Left lung (tissue), 10 donors: Measurements from ENCODE around the gene ARHGEF17. TPM values are rescaled to one million over a fixed set of nuclear protein-coding genes. Genes with fewer than 3 reads are reported as not detected.

Experiments
- ATAC-seq: fragments of 200-7000 bp; cut with Tn5 transposase; one replicate; pipeline ENCODE4 v1.9.1; 2020; ENCODE audit warnings: moderate library complexity
- DNase-seq, 4 donors: peaks; one replicate each; pipeline ENCODE4 v3.0.0-alpha.2; 2013 to 2020
- H3K27ac ChIP-seq, 2 donors: fragments of 200-600 bp; sonication (generic) in 1 of 2; one replicate each; pipeline versions ENCODE4 v1.5.0 to v1.8.0; 2020 to 2021
- H3K27me3 ChIP-seq, 2 donors: fragments of 200-600 bp; sonication (generic) in 1 of 2; one replicate each; pipeline versions ENCODE4 v1.5.0 to v1.8.0; 2020 to 2021
- H3K36me3 ChIP-seq, 2 donors: fragments of 200-600 bp; sonication (generic) in 1 of 2; one replicate each; pipeline versions ENCODE4 v1.5.0 to v1.8.0; 2020 to 2021
- H3K4me1 ChIP-seq, 2 donors: fragments of 200-600 bp; one replicate each; pipeline ENCODE4 v1.8.0; 2021
- H3K4me3 ChIP-seq, 2 donors: fragments of 200-600 bp; sonication (generic) in 1 of 2; one replicate each; pipeline versions ENCODE4 v1.5.0 to v1.8.0; 2020 to 2021; ENCODE audit warnings: mild to moderate bottlenecking in 1 of 2
- H3K9me3 ChIP-seq, 2 donors: fragments of 200-600 bp; sonication (generic) in 1 of 2; one replicate each; pipeline versions ENCODE4 v1.5.0 to v1.8.0; 2020 to 2021
- intact Hi-C, 2 donors: fragments of 100-400 bp; cut with DNase I; formaldehyde crosslinking; loops; one replicate each; pipeline versions ENCODE4 v1.11.2 to v1.14.2; 2022
- polyA plus RNA-seq, 6 donors: library from polyadenylated mRNA; unstranded; fragments of 120-200 nt; gene quantifications; one replicate each; pipeline ENCODE4 v1.2.1, GENCODE V29; 2013; ENCODE audit not compliant: insufficient read length in 6 of 6
- total RNA-seq, 2 donors: library from RNA; stranded (reverse); fragmentation: NEBNext Ultra II Directional; extraction: Animal tissue kit (Norgen Biotek cat#: 25700); gene quantifications; one replicate each; pipeline ENCODE4 v1.2.1, GENCODE V29; 2021
- TF ChIP-seq, protein P1 (sequence below), 2 donors: fragments of 200-600 bp; sonication (generic) in 1 of 2; IDR thresholded peaks; one replicate each; pipeline versions ENCODE4 v1.5.0 to v1.8.0; 2021; ENCODE audit warnings: antibody characterized with exemption in 2 of 2
- donor health status: DM: no; HTN: yes; CAD: no.
- donor health status: DM: no; HTN: no; CAD: no.

The ARHGEF17 gene
- total and polyA plus RNA-seq, 8 donors: 56.3 to 95.8 (median 82.8) TPM

DNA sequence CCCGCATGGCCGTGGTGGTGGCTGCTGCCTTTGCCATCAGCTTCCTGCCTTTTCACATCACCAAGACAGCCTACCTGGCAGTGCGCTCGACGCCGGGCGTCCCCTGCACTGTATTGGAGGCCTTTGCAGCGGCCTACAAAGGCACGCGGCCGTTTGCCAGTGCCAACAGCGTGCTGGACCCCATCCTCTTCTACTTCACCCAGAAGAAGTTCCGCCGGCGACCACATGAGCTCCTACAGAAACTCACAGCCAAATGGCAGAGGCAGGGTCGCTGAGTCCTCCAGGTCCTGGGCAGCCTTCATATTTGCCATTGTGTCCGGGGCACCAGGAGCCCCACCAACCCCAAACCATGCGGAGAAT is 10.9 kb upstream of the ARHGEF17 start:
- ATAC-seq (no peak), DNase-seq (no peak)
- no peak overlapping the region for H3K27ac ChIP-seq
- H3K9me3 ChIP-seq: no peaks in the 10 kb centered on the region
- peaks cover 0 to 25% of the 10 kb centered on the region in 2 donors for H3K4me1 ChIP-seq
- TF ChIP-seq, protein P1, sequence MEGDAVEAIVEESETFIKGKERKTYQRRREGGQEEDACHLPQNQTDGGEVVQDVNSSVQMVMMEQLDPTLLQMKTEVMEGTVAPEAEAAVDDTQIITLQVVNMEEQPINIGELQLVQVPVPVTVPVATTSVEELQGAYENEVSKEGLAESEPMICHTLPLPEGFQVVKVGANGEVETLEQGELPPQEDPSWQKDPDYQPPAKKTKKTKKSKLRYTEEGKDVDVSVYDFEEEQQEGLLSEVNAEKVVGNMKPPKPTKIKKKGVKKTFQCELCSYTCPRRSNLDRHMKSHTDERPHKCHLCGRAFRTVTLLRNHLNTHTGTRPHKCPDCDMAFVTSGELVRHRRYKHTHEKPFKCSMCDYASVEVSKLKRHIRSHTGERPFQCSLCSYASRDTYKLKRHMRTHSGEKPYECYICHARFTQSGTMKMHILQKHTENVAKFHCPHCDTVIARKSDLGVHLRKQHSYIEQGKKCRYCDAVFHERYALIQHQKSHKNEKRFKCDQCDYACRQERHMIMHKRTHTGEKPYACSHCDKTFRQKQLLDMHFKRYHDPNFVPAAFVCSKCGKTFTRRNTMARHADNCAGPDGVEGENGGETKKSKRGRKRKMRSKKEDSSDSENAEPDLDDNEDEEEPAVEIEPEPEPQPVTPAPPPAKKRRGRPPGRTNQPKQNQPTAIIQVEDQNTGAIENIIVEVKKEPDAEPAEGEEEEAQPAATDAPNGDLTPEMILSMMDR (IDR thresholded peaks at IDR 0.05): no peak
- no peak overlapping the region for H3K4me3 ChIP-seq
- intact Hi-C loops: no loop called here
- peaks cover 0 to 7% of the 10 kb centered on the region in 2 donors for H3K36me3 ChIP-seq
- H3K27me3 ChIP-seq: no peaks in the 10 kb centered on the region

DNA sequence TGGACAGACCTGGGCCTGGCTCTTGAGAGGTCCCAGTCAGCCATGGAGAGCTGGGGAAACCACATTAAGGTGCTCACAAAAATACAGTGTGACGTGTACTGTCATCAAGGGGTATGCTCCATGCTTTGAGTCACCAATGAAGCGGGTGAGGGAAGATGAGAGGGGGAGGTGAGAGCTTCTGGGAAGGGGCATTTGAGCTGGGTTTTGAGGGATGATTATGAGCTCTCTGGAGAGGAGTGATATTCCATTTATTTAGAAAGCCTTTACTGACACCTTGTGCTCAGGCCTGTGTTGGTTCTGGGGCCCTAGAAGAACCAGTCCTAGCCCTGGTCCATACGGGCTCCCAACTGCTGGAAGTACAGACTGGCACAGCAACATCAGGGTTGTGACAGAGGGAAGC is 10.4 kb upstream of the ARHGEF17 start:
- Histone ChIP-seq H3K36me3 (peaks cover 0 to 7% of the 10 kb centered on the region in 2 donors), H3K4me3 (no peak overlapping the region), H3K27me3 (no peaks in the 10 kb centered on the region), H3K9me3 (no peaks in the 10 kb centered on the region), H3K27ac (no peak overlapping the region), H3K4me1 (peaks cover 0 to 20% of the 10 kb centered on the region in 2 donors)
- intact Hi-C loops: no loop called here
- TF ChIP-seq, protein P1 (IDR thresholded peaks at IDR 0.05): no peak
- ATAC-seq (no peak), DNase-seq (no peak)

DNA sequence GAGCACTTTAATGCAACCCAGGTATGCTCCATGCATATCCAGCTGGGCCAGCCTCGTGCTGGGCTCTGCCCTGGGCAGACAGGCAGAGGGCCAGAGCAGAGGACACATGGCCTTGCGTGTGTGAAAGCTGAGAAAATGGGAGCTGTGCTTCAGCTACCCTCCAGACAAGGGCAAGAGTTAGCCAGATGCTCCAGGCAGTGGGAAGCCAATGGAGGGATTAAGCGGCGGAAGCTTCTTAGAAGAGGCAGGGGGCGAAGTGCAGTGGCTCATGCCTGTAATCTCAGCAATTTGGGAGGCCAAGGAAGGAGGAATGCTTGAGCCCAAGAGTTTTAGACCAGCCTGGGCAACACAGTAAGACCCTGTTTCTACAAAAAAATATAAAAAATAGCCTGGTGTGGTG is 9.8 kb upstream of the ARHGEF17 start:
- H3K27ac ChIP-seq: no peak overlapping the region
- no peak overlapping the region for H3K4me3 ChIP-seq
- peaks cover 0 to 20% of the 10 kb centered on the region in 2 donors for H3K4me1 ChIP-seq
- intact Hi-C loops: no loop called here
- ATAC-seq (no peak), DNase-seq (no peak)
- H3K27me3 ChIP-seq: no peaks in the 10 kb centered on the region
- H3K9me3 ChIP-seq: no peaks in the 10 kb centered on the region
- TF ChIP-seq, protein P1 (IDR thresholded peaks at IDR 0.05): no peak
- H3K36me3 ChIP-seq: peaks cover 0 to 7% of the 10 kb centered on the region in 2 donors

DNA sequence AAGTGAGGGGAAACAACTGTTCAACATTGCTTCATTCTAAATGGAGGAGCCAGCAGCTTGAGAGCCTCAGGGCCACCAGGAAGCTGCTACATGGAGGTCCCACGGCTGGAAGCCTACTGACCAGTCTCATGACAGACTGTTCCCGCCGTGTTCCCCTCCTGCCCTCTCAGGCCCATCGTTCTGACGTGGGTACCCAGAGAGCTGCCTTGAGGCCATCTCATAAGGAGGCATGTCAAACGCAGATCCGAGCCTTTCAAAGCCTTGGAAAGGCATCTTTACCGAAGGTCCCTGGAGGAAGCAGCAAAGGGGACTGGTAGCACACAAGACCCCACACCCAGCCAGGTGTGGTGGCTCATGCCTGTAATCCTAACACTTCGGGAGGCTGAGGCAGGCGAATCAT is 8.3 kb upstream of the ARHGEF17 start:
- no peaks in the 10 kb centered on the region for H3K27me3 ChIP-seq
- TF ChIP-seq, protein P1 (IDR thresholded peaks at IDR 0.05): no peak
- no peak overlapping the region for H3K4me3 ChIP-seq
- no peak overlapping the region for H3K27ac ChIP-seq
- intact Hi-C loops: no loop called here
- H3K4me1 ChIP-seq: peaks cover 0 to 20% of the 10 kb centered on the region in 2 donors
- no peaks in the 10 kb centered on the region for H3K9me3 ChIP-seq
- DNase-seq: no peak
- peaks cover 0 to 7% of the 10 kb centered on the region in 2 donors for H3K36me3 ChIP-seq
- no peak for ATAC-seq

DNA sequence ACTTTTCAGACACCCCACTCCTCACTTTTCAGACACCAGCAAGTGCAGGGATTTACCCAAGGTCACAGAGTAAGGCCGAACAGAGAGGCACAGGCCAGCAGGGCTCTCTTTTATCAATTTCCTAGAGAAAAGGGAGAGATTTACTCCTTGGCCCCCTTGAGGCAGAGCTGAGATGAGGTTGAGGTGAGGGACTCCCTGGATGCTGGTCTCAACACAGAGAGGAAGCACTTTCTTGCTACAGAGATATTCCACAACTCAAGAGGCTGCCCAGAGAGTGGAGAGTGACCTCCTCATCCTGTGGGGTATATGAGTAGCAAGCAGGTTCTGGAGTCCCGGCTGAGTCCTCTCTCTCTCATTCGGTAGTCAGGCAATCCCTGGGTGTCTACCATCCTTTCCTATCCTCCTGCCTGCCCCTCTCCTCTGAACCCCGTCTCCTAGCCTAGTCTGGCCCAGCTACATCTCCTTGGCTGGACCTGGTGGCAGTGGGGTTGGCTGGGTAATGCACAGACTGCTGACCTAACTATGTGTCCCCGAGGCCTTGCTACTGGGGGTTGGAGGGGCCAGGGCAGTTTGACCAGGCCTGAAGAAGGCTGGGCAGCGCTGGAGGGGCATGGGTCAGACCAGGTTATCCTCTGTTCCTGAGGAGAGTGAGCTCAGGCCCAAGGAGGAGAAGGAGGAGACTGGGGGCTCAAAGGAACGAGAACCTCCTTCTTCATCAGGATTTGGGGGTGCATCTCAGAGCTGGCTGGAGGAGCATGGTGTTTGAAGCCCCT is 1.8 kb upstream of the ARHGEF17 start:
- Histone ChIP-seq H3K9me3 (no peaks in the 10 kb centered on the region), H3K36me3 (no peaks in the 10 kb centered on the region), H3K27ac (peak overlapping the region; percentile 81 to 93), H3K27me3 (peaks cover 0 to 20% of the 10 kb centered on the region in 2 donors), H3K4me1 (peaks cover 14 to 46% of the 10 kb centered on the region in 2 donors), H3K4me3 (no peak overlapping the region)
- ATAC-seq (no peak), DNase-seq (peak in 1 of 4 donors; percentile 65)
- intact Hi-C loops: loop anchor here in 1 of 2 donors (5.0 kb wide), 1 partner anchor 36 kb away; no protein-coding TSS in a partner anchor
- TF ChIP-seq, protein P1 (IDR thresholded peaks at IDR 0.05): no peak
